ENCODE data around the gene EYA4.
"Not testable (repeated sequence)": the region's sequence is repeated elsewhere in the genome, so short reads cannot be mapped to it uniquely, and the experiment has no call there.

Gene EYA4

GRCh38 chr6:133553652-133554051 lies 312.5 kb downstream of the EYA4 start:
- H4K8ac ChIP-seq (ENCODE audit: low read depth, low read length), result no peak overlapping the region
- no peak overlapping the region for H3K4me2 ChIP-seq (ENCODE audit: insufficient read depth, low read length, poor library complexity, severe bottlenecking)
- H3K4me1 ChIP-seq (ENCODE audit: control insufficient read depth in 2 of 2, insufficient read depth in 1 of 2, low read depth in 1 of 2, low read length in 2 of 2), result peaks cover 10 to 17% of the 10 kb centered on the region in 2 donors
- no peak overlapping the region for H2AFZ ChIP-seq (ENCODE audit: low read length)
- DNase-seq (ENCODE audit: low spot score), result peak; percentile 58
- H3K23ac ChIP-seq (ENCODE audit: low read depth, low read length, poor library complexity), result no peak overlapping the region
- H3K27me3 ChIP-seq (ENCODE audit: control insufficient read depth in 3 of 3, insufficient read depth in 3 of 3, low read depth in 1 of 3, low read length in 3 of 3), result peaks cover 0 to 14% (median 0%) of the 10 kb centered on the region in 3 experiments
- no CpG with 5 or more reads among the region's 4 CpGs for WGBS, 2 donors (ENCODE audit: extremely low coverage in 2 of 2, insufficient read length in 2 of 2, insufficient replicate concordance in 1 of 2)
- H3K9me3 ChIP-seq (replicated peaks in 1 of 2; ENCODE audit: control insufficient read depth in 2 of 2, insufficient read depth in 1 of 2, low read depth in 1 of 2, low read length in 2 of 2), result no peaks in the 10 kb centered on the region
- no peak overlapping the region for H2AK5ac ChIP-seq (ENCODE audit: low read depth, low read length)
- H3K4me3 ChIP-seq (ENCODE audit: low read length in 2 of 2), result no peak overlapping the region
- no peak overlapping the region for H2BK12ac ChIP-seq (ENCODE audit: low read length)
- no peak overlapping the region for H3K18ac ChIP-seq (ENCODE audit: low read length)
- no peak overlapping the region for H3K9ac ChIP-seq (ENCODE audit: low read depth, low read length, poor library complexity)
- no peak overlapping the region for H4K91ac ChIP-seq (ENCODE audit: low read depth, low read length, poor library complexity)
- no peak overlapping the region for H2BK120ac ChIP-seq (ENCODE audit: low read depth, low read length)
- H2BK5ac ChIP-seq (ENCODE audit: low read length), result no peak overlapping the region
- H2BK15ac ChIP-seq (ENCODE audit: low read length), result no peak overlapping the region
- no peak overlapping the region for H3K27ac ChIP-seq (replicated peaks; ENCODE audit: low read length)
- H3K36me3 ChIP-seq (replicated peaks in 1 of 2; ENCODE audit: control insufficient read depth in 2 of 2, insufficient read depth in 2 of 2, low read length in 2 of 2), result no peaks in the 10 kb centered on the region
- no peak overlapping the region for H3K14ac ChIP-seq (ENCODE audit: low read length)
- H3K79me1 ChIP-seq (ENCODE audit: low read depth, low read length), result no peaks in the 10 kb centered on the region
- H3K4ac ChIP-seq (ENCODE audit: low read length), result no peak overlapping the region

GRCh38 chr6:133554121-133554520 lies 313.0 kb downstream of the EYA4 start:
- not testable (repeated sequence) for H2AK5ac ChIP-seq (ENCODE audit: low read depth, low read length); H3K36me3 ChIP-seq (replicated peaks in 1 of 2; ENCODE audit: control insufficient read depth in 2 of 2, insufficient read depth in 2 of 2, low read length in 2 of 2); H3K27ac ChIP-seq (replicated peaks; ENCODE audit: low read length); H3K4me3 ChIP-seq (ENCODE audit: low read length in 2 of 2); H4K91ac ChIP-seq (ENCODE audit: low read depth, low read length, poor library complexity); H3K79me1 ChIP-seq (ENCODE audit: low read depth, low read length); H3K14ac ChIP-seq (ENCODE audit: low read length); H2AFZ ChIP-seq (ENCODE audit: low read length); H3K23ac ChIP-seq (ENCODE audit: low read depth, low read length, poor library complexity); H3K4ac ChIP-seq (ENCODE audit: low read length); H3K4me2 ChIP-seq (ENCODE audit: insufficient read depth, low read length, poor library complexity, severe bottlenecking); H4K8ac ChIP-seq (ENCODE audit: low read depth, low read length); H3K18ac ChIP-seq (ENCODE audit: low read length); H2BK12ac ChIP-seq (ENCODE audit: low read length); H2BK15ac ChIP-seq (ENCODE audit: low read length); H2BK120ac ChIP-seq (ENCODE audit: low read depth, low read length); H3K9me3 ChIP-seq (replicated peaks in 1 of 2; ENCODE audit: control insufficient read depth in 2 of 2, insufficient read depth in 1 of 2, low read depth in 1 of 2, low read length in 2 of 2); H3K9ac ChIP-seq (ENCODE audit: low read depth, low read length, poor library complexity); DNase-seq (ENCODE audit: low spot score); H2BK5ac ChIP-seq (ENCODE audit: low read length)
- Histone ChIP-seq H3K4me1 (ENCODE audit: control insufficient read depth in 2 of 2, insufficient read depth in 1 of 2, low read depth in 1 of 2, low read length in 2 of 2) (peaks cover 6 to 15% of the 10 kb centered on the region in 2 donors), H3K27me3 (ENCODE audit: control insufficient read depth in 3 of 3, insufficient read depth in 3 of 3, low read depth in 1 of 3, low read length in 3 of 3) (peaks cover 0 to 14% (median 0%) of the 10 kb centered on the region in 3 experiments)
- no CpG with 5 or more reads among the region's 1 CpG for WGBS, 2 donors (ENCODE audit: extremely low coverage in 2 of 2, insufficient read length in 2 of 2, insufficient replicate concordance in 1 of 2)

GRCh38 chr6:133555685-133556084 lies 314.5 kb downstream of the EYA4 start:
- no peak overlapping the region for H4K8ac ChIP-seq (ENCODE audit: low read depth, low read length)
- no peak overlapping the region for H2BK15ac ChIP-seq (ENCODE audit: low read length)
- no peak for DNase-seq (ENCODE audit: low spot score)
- no peak overlapping the region for H2BK12ac ChIP-seq (ENCODE audit: low read length)
- no peak overlapping the region for H3K27ac ChIP-seq (replicated peaks; ENCODE audit: low read length)
- no peak overlapping the region for H3K4me3 ChIP-seq (ENCODE audit: low read length in 2 of 2)
- H3K9me3 ChIP-seq (replicated peaks in 1 of 2; ENCODE audit: control insufficient read depth in 2 of 2, insufficient read depth in 1 of 2, low read depth in 1 of 2, low read length in 2 of 2), result no peaks in the 10 kb centered on the region
- H2BK120ac ChIP-seq (ENCODE audit: low read depth, low read length), result no peak overlapping the region
- H3K9ac ChIP-seq (ENCODE audit: low read depth, low read length, poor library complexity), result no peak overlapping the region
- H3K36me3 ChIP-seq (replicated peaks in 1 of 2; ENCODE audit: control insufficient read depth in 2 of 2, insufficient read depth in 2 of 2, low read length in 2 of 2), result no peaks in the 10 kb centered on the region
- H2AFZ ChIP-seq (ENCODE audit: low read length), result no peak overlapping the region
- no peak overlapping the region for H2BK5ac ChIP-seq (ENCODE audit: low read length)
- H3K18ac ChIP-seq (ENCODE audit: low read length), result no peak overlapping the region
- peaks cover 0 to 12% (median 0%) of the 10 kb centered on the region in 3 experiments for H3K27me3 ChIP-seq (ENCODE audit: control insufficient read depth in 3 of 3, insufficient read depth in 3 of 3, low read depth in 1 of 3, low read length in 3 of 3)
- H2AK5ac ChIP-seq (ENCODE audit: low read depth, low read length), result no peak overlapping the region
- H3K4me1 ChIP-seq (ENCODE audit: control insufficient read depth in 2 of 2, insufficient read depth in 1 of 2, low read depth in 1 of 2, low read length in 2 of 2), result peaks cover 0 to 12% of the 10 kb centered on the region in 2 donors
- no peak overlapping the region for H3K4me2 ChIP-seq (ENCODE audit: insufficient read depth, low read length, poor library complexity, severe bottlenecking)
- H3K79me1 ChIP-seq (ENCODE audit: low read depth, low read length), result no peaks in the 10 kb centered on the region
- H3K4ac ChIP-seq (ENCODE audit: low read length), result no peak overlapping the region
- H3K14ac ChIP-seq (ENCODE audit: low read length), result no peak overlapping the region
- H4K91ac ChIP-seq (ENCODE audit: low read depth, low read length, poor library complexity), result no peak overlapping the region
- WGBS, 2 donors (ENCODE audit: extremely low coverage in 2 of 2, insufficient read length in 2 of 2, insufficient replicate concordance in 1 of 2), result no CpG with 5 or more reads among the region's 2 CpGs
- no peak overlapping the region for H3K23ac ChIP-seq (ENCODE audit: low read depth, low read length, poor library complexity)

GRCh38 chr6:133559926-133560325 lies 318.8 kb downstream of the EYA4 start:
- no CpG with 5 or more reads among the region's 2 CpGs for WGBS, 2 donors (ENCODE audit: extremely low coverage in 2 of 2, insufficient read length in 2 of 2, insufficient replicate concordance in 1 of 2)
- Histone ChIP-seq H2AK5ac (ENCODE audit: low read depth, low read length) (no peak overlapping the region), H3K9me3 (replicated peaks in 1 of 2; ENCODE audit: control insufficient read depth in 2 of 2, insufficient read depth in 1 of 2, low read depth in 1 of 2, low read length in 2 of 2) (no peaks in the 10 kb centered on the region), H3K9ac (ENCODE audit: low read depth, low read length, poor library complexity) (no peak overlapping the region), H3K36me3 (replicated peaks in 1 of 2; ENCODE audit: control insufficient read depth in 2 of 2, insufficient read depth in 2 of 2, low read length in 2 of 2) (no peaks in the 10 kb centered on the region), H4K8ac (ENCODE audit: low read depth, low read length) (no peak overlapping the region), H2BK15ac (ENCODE audit: low read length) (no peak overlapping the region), H4K91ac (ENCODE audit: low read depth, low read length, poor library complexity) (no peak overlapping the region), H2BK5ac (ENCODE audit: low read length) (no peak overlapping the region), H3K4me1 (ENCODE audit: control insufficient read depth in 2 of 2, insufficient read depth in 1 of 2, low read depth in 1 of 2, low read length in 2 of 2) (no peaks in the 10 kb centered on the region), H3K14ac (ENCODE audit: low read length) (no peak overlapping the region), H2AFZ (ENCODE audit: low read length) (no peak overlapping the region), H3K27me3 (ENCODE audit: control insufficient read depth in 3 of 3, insufficient read depth in 3 of 3, low read depth in 1 of 3, low read length in 3 of 3) (no peaks in the 10 kb centered on the region), H2BK12ac (ENCODE audit: low read length) (no peak overlapping the region), H3K4me2 (ENCODE audit: insufficient read depth, low read length, poor library complexity, severe bottlenecking) (no peak overlapping the region), H3K23ac (ENCODE audit: low read depth, low read length, poor library complexity) (no peak overlapping the region), H3K4ac (ENCODE audit: low read length) (no peak overlapping the region), H3K27ac (replicated peaks; ENCODE audit: low read length) (no peak overlapping the region), H3K79me1 (ENCODE audit: low read depth, low read length) (no peaks in the 10 kb centered on the region), H2BK120ac (ENCODE audit: low read depth, low read length) (no peak overlapping the region), H3K18ac (ENCODE audit: low read length) (no peak overlapping the region), H3K4me3 (ENCODE audit: low read length in 2 of 2) (no peak overlapping the region)
- no peak for DNase-seq (ENCODE audit: low spot score)
